HUES64 (cell line): ENCODE results near the gene BTBD8.

Source experiments
- H3K27ac ChIP-seq: 2 replicates; pipeline ENCODE4 v1.7.0; 2013; ENCODE audit warnings: low read depth, low read length, inconsistent platforms
- H3K27me3 ChIP-seq: 2 replicates; pipeline ENCODE4 v1.6.1; 2013; ENCODE audit warnings: mild to moderate bottlenecking, low read length; ENCODE audit not compliant: insufficient read depth
- H3K36me3 ChIP-seq: 2 replicates; pipeline ENCODE4 v1.6.1; 2013; ENCODE audit warnings: mild to moderate bottlenecking, low read length; ENCODE audit not compliant: insufficient read depth
- H3K4me1 ChIP-seq: 2 replicates; pipeline ENCODE4 v1.6.1; 2013; ENCODE audit warnings: mild to moderate bottlenecking, low read length, moderate library complexity; ENCODE audit not compliant: insufficient read depth
- H3K4me3 ChIP-seq: 2 replicates; pipeline ENCODE4 v1.5.1; 2013; ENCODE audit warnings: mild to moderate bottlenecking, low read length, moderate library complexity
- H3K9ac ChIP-seq: 2 replicates; pipeline ENCODE4 v1.6.1; 2013; ENCODE audit warnings: mild to moderate bottlenecking, low read depth, low read length
- H3K9me3 ChIP-seq: 2 replicates; pipeline ENCODE4 v1.6.1; 2013; ENCODE audit warnings: low read depth, low read length; ENCODE audit not compliant: insufficient read depth
- WGBS: fragments of 150-250, 120-280 bp; methylation state at CpG from one replicate; pipeline ENCODE4 v1.1.7; 2013; ENCODE audit warnings: missing lambda C conversion rate; 5-methylcytosine and 5-hydroxymethylcytosine counted together

BTBD8 gene

GRCh38 chr1:92094090-92094489, 13.9 kb downstream of the BTBD8 start:
- 92% methylated on average over 2 of the region's 2 CpGs for WGBS
- Histone ChIP-seq H3K9me3 (no peaks in the 10 kb centered on the region), H3K4me3 (no peak overlapping the region), H3K27me3 (no peaks in the 10 kb centered on the region), H3K4me1 (no peaks in the 10 kb centered on the region), H3K27ac (no peak overlapping the region), H3K9ac (no peak overlapping the region), H3K36me3 (no peaks in the 10 kb centered on the region)

GRCh38 chr1:92094595-92094994, 14.4 kb downstream of the BTBD8 start:
- no peak overlapping the region for H3K4me3 ChIP-seq
- no peaks in the 10 kb centered on the region for H3K27me3 ChIP-seq
- no peak overlapping the region for H3K9ac ChIP-seq

GRCh38 chr1:92095874-92096273, 15.7 kb downstream of the BTBD8 start:
- H3K4me3 ChIP-seq: no peak overlapping the region
- H3K36me3 ChIP-seq: no peaks in the 10 kb centered on the region
- H3K27me3 ChIP-seq: no peaks in the 10 kb centered on the region
- H3K9me3 ChIP-seq: no peaks in the 10 kb centered on the region
- no peaks in the 10 kb centered on the region for H3K4me1 ChIP-seq
- H3K27ac ChIP-seq: no peak overlapping the region
- H3K9ac ChIP-seq: no peak overlapping the region
- 92% methylated on average over 5 of the region's 5 CpGs for WGBS

More at GRCh38 chr1:92094595-92094994, 14.4 kb downstream of the BTBD8 start:
- no peak overlapping the region for H3K27ac ChIP-seq
- no peaks in the 10 kb centered on the region for H3K36me3 ChIP-seq
- no CpG with 5 or more reads among the region's 1 CpG for WGBS
- no peaks in the 10 kb centered on the region for H3K9me3 ChIP-seq
- H3K4me1 ChIP-seq: no peaks in the 10 kb centered on the region

GRCh38 chr1:92096317-92096716, 16.2 kb downstream of the BTBD8 start:
- Histone ChIP-seq H3K9me3 (no peaks in the 10 kb centered on the region), H3K4me3 (no peak overlapping the region), H3K9ac (no peak overlapping the region), H3K36me3 (no peaks in the 10 kb centered on the region), H3K27me3 (no peaks in the 10 kb centered on the region), H3K27ac (no peak overlapping the region), H3K4me1 (no peaks in the 10 kb centered on the region)

DNA sequence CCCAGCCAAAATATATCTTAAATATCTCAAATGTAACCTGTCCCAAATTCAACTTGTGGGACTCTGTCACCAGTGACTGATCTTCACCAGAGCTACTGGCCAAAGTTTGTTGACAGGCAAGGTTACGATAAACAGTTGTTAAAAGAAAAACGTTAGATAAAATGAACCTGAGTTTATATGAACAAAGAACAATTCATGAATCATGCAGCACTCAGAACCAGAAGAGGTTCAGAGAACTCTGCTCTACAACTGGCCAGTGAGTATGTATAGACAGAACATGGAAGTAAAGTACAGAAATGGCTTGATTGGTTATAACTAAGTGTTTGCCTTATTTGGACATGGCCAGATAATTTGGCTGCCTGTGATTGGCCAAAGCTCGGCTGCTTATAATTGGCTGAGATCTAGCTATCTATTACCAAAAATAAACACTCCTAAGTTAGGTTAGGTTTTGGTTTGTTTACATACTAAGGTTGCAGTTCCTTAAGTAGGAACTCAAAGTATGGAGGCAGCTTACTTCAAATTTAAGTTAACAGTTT, 25.5 kb downstream of the BTBD8 start:
- Histone ChIP-seq H3K27ac (no peak overlapping the region), H3K27me3 (no peaks in the 10 kb centered on the region), H3K4me3 (no peak overlapping the region), H3K9ac (no peak overlapping the region), H3K9me3 (no peaks in the 10 kb centered on the region), H3K36me3 (no peaks in the 10 kb centered on the region), H3K4me1 (no peaks in the 10 kb centered on the region)
- WGBS: 96% methylated on average over 2 of the region's 3 CpGs

- 100% methylated on average over 2 of the region's 2 CpGs for WGBS
- H3K27ac ChIP-seq: no peak overlapping the region
- no peaks in the 10 kb centered on the region for H3K9me3 ChIP-seq
Observed at GRCh38 chr1:92108631-92109030, 28.5 kb downstream of the BTBD8 start.

GRCh38 chr1:92117526-92117925, 37.4 kb downstream of the BTBD8 start:
- no peak overlapping the region for H3K9ac ChIP-seq
- H3K4me3 ChIP-seq: no peak overlapping the region
- no peaks in the 10 kb centered on the region for H3K9me3 ChIP-seq
- no peak overlapping the region for H3K27ac ChIP-seq
- H3K27me3 ChIP-seq: no peaks in the 10 kb centered on the region
- no peaks in the 10 kb centered on the region for H3K4me1 ChIP-seq
- no peaks in the 10 kb centered on the region for H3K36me3 ChIP-seq
- WGBS: 95% methylated on average over 2 of the region's 2 CpGs

More at GRCh38 chr1:92108631-92109030, 28.5 kb downstream of the BTBD8 start:
- Histone ChIP-seq H3K27me3 (no peaks in the 10 kb centered on the region), H3K36me3 (no peaks in the 10 kb centered on the region), H3K9ac (no peak overlapping the region), H3K4me1 (no peaks in the 10 kb centered on the region), H3K4me3 (no peak overlapping the region)

- no peaks in the 10 kb centered on the region for H3K36me3 ChIP-seq
- no CpG with 5 or more reads among the region's 3 CpGs for WGBS
- H3K27ac ChIP-seq: no peak overlapping the region
- no peak overlapping the region for H3K9ac ChIP-seq
- H3K27me3 ChIP-seq: no peaks in the 10 kb centered on the region
- no peaks in the 10 kb centered on the region for H3K4me1 ChIP-seq
- no peak overlapping the region for H3K4me3 ChIP-seq
- H3K9me3 ChIP-seq: no peaks in the 10 kb centered on the region
Observed at GRCh38 chr1:92118826-92119225, 38.7 kb downstream of the BTBD8 start.

DNA sequence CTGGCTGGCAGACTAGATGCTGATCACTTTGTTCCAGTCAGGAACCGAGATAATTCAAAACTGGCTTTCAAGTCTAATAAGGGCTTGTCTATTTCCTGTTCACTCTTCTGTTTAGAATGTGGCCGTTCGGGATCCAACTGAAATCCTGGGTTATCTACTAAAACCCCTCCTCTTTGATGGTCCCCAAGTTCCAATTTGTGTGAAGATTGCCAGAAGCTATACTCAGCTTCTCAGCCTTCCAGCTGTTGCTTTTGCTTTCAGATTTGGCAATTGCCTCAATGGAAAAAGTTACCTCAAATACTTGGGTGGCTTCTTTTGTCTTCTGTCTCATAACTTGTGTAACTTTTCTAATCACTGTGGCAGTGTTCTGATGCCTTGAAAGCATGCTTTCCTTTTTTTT, 43.7 kb downstream of the BTBD8 start:
- Histone ChIP-seq H3K9ac (no peak overlapping the region), H3K27me3 (no peaks in the 10 kb centered on the region), H3K27ac (no peak overlapping the region), H3K4me1 (no peaks in the 10 kb centered on the region), H3K4me3 (no peak overlapping the region), H3K36me3 (no peaks in the 10 kb centered on the region), H3K9me3 (no peaks in the 10 kb centered on the region)
- 96% methylated on average over 3 of the region's 3 CpGs for WGBS

GRCh38 chr1:92125204-92125603, 45.1 kb downstream of the BTBD8 start:
- Histone ChIP-seq H3K27me3 (no peaks in the 10 kb centered on the region), H3K27ac (no peak overlapping the region), H3K9ac (no peak overlapping the region), H3K4me1 (no peaks in the 10 kb centered on the region), H3K36me3 (no peaks in the 10 kb centered on the region), H3K4me3 (no peak overlapping the region), H3K9me3 (no peaks in the 10 kb centered on the region)
- 77% methylated on average over 3 of the region's 4 CpGs for WGBS

GRCh38 chr1:92126088-92126487, 45.9 kb downstream of the BTBD8 start:
- Histone ChIP-seq H3K4me3 (no peak overlapping the region), H3K4me1 (no peaks in the 10 kb centered on the region), H3K9me3 (no peaks in the 10 kb centered on the region), H3K27ac (no peak overlapping the region), H3K36me3 (no peaks in the 10 kb centered on the region), H3K27me3 (no peaks in the 10 kb centered on the region), H3K9ac (no peak overlapping the region)
- WGBS: 90% methylated on average over 3 of the region's 3 CpGs

GRCh38 chr1:92134331-92134730, 54.2 kb downstream of the BTBD8 start:
- Histone ChIP-seq H3K9ac (no peak overlapping the region), H3K27me3 (no peaks in the 10 kb centered on the region), H3K4me3 (no peak overlapping the region), H3K9me3 (no peaks in the 10 kb centered on the region), H3K4me1 (no peaks in the 10 kb centered on the region), H3K36me3 (no peaks in the 10 kb centered on the region), H3K27ac (no peak overlapping the region)
